ENCODE results near the gene DIP2B. TPM values are rescaled to one million over a fixed set of nuclear protein-coding genes. Genes with fewer than 3 reads are reported as not detected.
"Not testable (repeated sequence)": the region's sequence is repeated elsewhere in the genome, so short reads cannot be mapped to it uniquely, and the experiment has no call there.

Gene DIP2B
- total RNA-seq, 2 experiments from 2014 or later, result 17.0 to 24.1 TPM

- no peaks in the 10 kb centered on the region for H3K4me1 ChIP-seq (ENCODE audit: insufficient read depth, low read length, poor library complexity, severe bottlenecking)
- H3K9me2 ChIP-seq (ENCODE audit: insufficient read depth, low read length), result no peaks in the 10 kb centered on the region
- no peaks in the 10 kb centered on the region for H3K9me3 ChIP-seq (ENCODE audit: low read length)
- ChIA-PET POLR2A (interaction anchor here (0.7 to 1.0 kb wide), 2 partner anchors 17 to 156 kb away, joined by 4 to 5 read pairs; no protein-coding TSS in a partner anchor), CTCF (ENCODE audit: unreplicated experiment) (no interaction called here)
- H2AFZ ChIP-seq (ENCODE audit: low read length), result no peak overlapping the region
- DNase-seq (ENCODE audit: low spot score), result no peak
- TF ChIP-seq EZH2phosphoT487 (IDR thresholded peaks at IDR 0.05; ENCODE audit: borderline replicate concordance, low read depth, low read length), result no peak
- TF ChIP-seq CTCF (conservative IDR thresholded peaks at IDR 0.05; ENCODE audit: low read length), result no peak
- H3K36me3 ChIP-seq (ENCODE audit: insufficient read depth, low read length), result no peaks in the 10 kb centered on the region
- H3K79me2 ChIP-seq (ENCODE audit: insufficient read depth, low read depth, low read length), result peaks cover 15% of the 10 kb centered on the region; the same call in 1 of the 2 replicates
- no TSS peak for BruUV-seq (replicated peaks)
- intact Hi-C loops (cut with micrococcal nuclease; ENCODE audit: unreplicated experiment), result no loop called here
- H3K4me3 ChIP-seq (ENCODE audit: low read depth, low read length, poor library complexity, severe bottlenecking), result no peak overlapping the region
- no peak overlapping the region for H3K4me2 ChIP-seq (ENCODE audit: low read length)
- H3K27ac ChIP-seq (ENCODE audit: low read depth, low read length, poor library complexity, severe bottlenecking), result no peak overlapping the region
- H4K20me1 ChIP-seq (ENCODE audit: insufficient read depth, low read length), result no peaks in the 10 kb centered on the region
Measured at GRCh38 chr12:50541139-50541538, 36.4 kb downstream of the DIP2B start.

- H3K36me3 ChIP-seq (ENCODE audit: insufficient read depth, low read length), result no peaks in the 10 kb centered on the region
- TF ChIP-seq EZH2phosphoT487 (IDR thresholded peaks at IDR 0.05; ENCODE audit: borderline replicate concordance, low read depth, low read length) (no peak), CTCF (conservative IDR thresholded peaks at IDR 0.05; ENCODE audit: low read length) (no peak)
- no peak overlapping the region for H3K4me3 ChIP-seq (ENCODE audit: low read depth, low read length, poor library complexity, severe bottlenecking)
- H4K20me1 ChIP-seq (ENCODE audit: insufficient read depth, low read length), result no peaks in the 10 kb centered on the region
- H3K4me1 ChIP-seq (ENCODE audit: insufficient read depth, low read length, poor library complexity, severe bottlenecking), result no peaks in the 10 kb centered on the region
- intact Hi-C loops (cut with micrococcal nuclease; ENCODE audit: unreplicated experiment), result no loop called here
- no peaks in the 10 kb centered on the region for H3K9me2 ChIP-seq (ENCODE audit: insufficient read depth, low read length)
- peaks cover 21% of the 10 kb centered on the region; the same call in 1 of the 2 replicates for H3K79me2 ChIP-seq (ENCODE audit: insufficient read depth, low read depth, low read length)
- no peak for DNase-seq (ENCODE audit: low spot score)
- H2AFZ ChIP-seq (ENCODE audit: low read length), result no peak overlapping the region
- no TSS peak for BruUV-seq (replicated peaks)
- no peak overlapping the region for H3K4me2 ChIP-seq (ENCODE audit: low read length)
- POLR2A ChIA-PET, result interaction anchor here (0.9 kb wide), 1 partner anchor 222 kb away, joined by 3 read pairs; the partner anchor contains the start of gene ATF1
- CTCF ChIA-PET (ENCODE audit: unreplicated experiment), result no interaction called here
- no peak overlapping the region for H3K27ac ChIP-seq (ENCODE audit: low read depth, low read length, poor library complexity, severe bottlenecking)
- H3K9me3 ChIP-seq (ENCODE audit: low read length), result no peaks in the 10 kb centered on the region
Measured at GRCh38 chr12:50542448-50542847, 37.7 kb downstream of the DIP2B start.

- H3K9me2 ChIP-seq (ENCODE audit: insufficient read depth, low read length); H3K9me3 ChIP-seq (ENCODE audit: low read length); H4K20me1 ChIP-seq (ENCODE audit: insufficient read depth, low read length); H3K4me2 ChIP-seq (ENCODE audit: low read length); intact Hi-C loops (cut with micrococcal nuclease; ENCODE audit: unreplicated experiment); H3K4me3 ChIP-seq (ENCODE audit: low read depth, low read length, poor library complexity, severe bottlenecking); H3K4me1 ChIP-seq (ENCODE audit: insufficient read depth, low read length, poor library complexity, severe bottlenecking); H2AFZ ChIP-seq (ENCODE audit: low read length); BruUV-seq (replicated peaks); H3K27ac ChIP-seq (ENCODE audit: low read depth, low read length, poor library complexity, severe bottlenecking); H3K36me3 ChIP-seq (ENCODE audit: insufficient read depth, low read length); DNase-seq (ENCODE audit: low spot score); CTCF ChIA-PET (ENCODE audit: unreplicated experiment): not testable (repeated sequence)
- POLR2A ChIA-PET, result interaction anchor here (0.6 to 0.9 kb wide), 2 partner anchors 221 to 645 kb away, joined by 3 read pairs; partner anchors contain the start of gene ATF1
- H3K79me2 ChIP-seq (ENCODE audit: insufficient read depth, low read depth, low read length), result peaks cover 21% of the 10 kb centered on the region; the same call in 1 of the 2 replicates
Measured at GRCh38 chr12:50543188-50543587, 38.4 kb downstream of the DIP2B start.
